Measurements from ENCODE around the gene SLC6A9.

GRCh38 chr1:44015206-44015605, 16.1 kb downstream of the SLC6A9 start:
- TF ChIP-seq CTCF (IDR thresholded peaks at IDR 0.05): no peak
- no peak for TF ChIP-seq POLR2A (IDR thresholded peaks at IDR 0.05)

All from adrenal gland (tissue), 5 donors.